Activated naive CD8-positive, alpha-beta T cell treated with anti-CD3 and anti-CD28 coated beads, Interleukin-2, amount 10 ng/mL, durations not matched to agents 7 days and 5 days (primary cell): ENCODE measurements around the gene SHC1. TPM values are rescaled to one million over a fixed set of nuclear protein-coding genes. Genes with fewer than 3 reads are reported as not detected.

Experiments
- ATAC-seq: fragments of 150-1000 bp; cut with Tn5 transposase; one replicate; pipeline ENCODE4 v1.10.0; 2021; ENCODE audit warnings: low read depth, moderate library complexity
- POLR2A ChIA-PET: fragments of 350-600 bp; sonication (Branson Sonifier 250); formaldehyde crosslinking; loops from one replicate; lab custom pipeline; 2021; ENCODE audit warnings: antibody characterized with exemption; lab: Charles Lee
- DNase-seq: peaks from one replicate; pipeline ENCODE4 v3.0.0; 2021
- H3K27ac Mint-ChIP-seq: one replicate; pipeline ENCODE4 v1.8.0; 2022; ENCODE audit warnings: mild to moderate bottlenecking, mixed read lengths
- H3K27me3 Mint-ChIP-seq: one replicate; pipeline ENCODE4 v1.8.0; 2022; ENCODE audit warnings: mild to moderate bottlenecking, moderate library complexity, mixed read lengths
- H3K36me3 Mint-ChIP-seq: one replicate; pipeline ENCODE4 v1.8.0; 2021; ENCODE audit warnings: mild to moderate bottlenecking, mixed read lengths
- H3K4me1 Mint-ChIP-seq: one replicate; pipeline ENCODE4 v1.8.0; 2021; ENCODE audit warnings: mixed read lengths
- H3K4me3 Mint-ChIP-seq: one replicate; pipeline ENCODE4 v1.8.0; 2022; ENCODE audit warnings: mild to moderate bottlenecking, moderate library complexity, mixed read lengths
- H3K9me3 Mint-ChIP-seq: one replicate; pipeline ENCODE4 v1.8.0; 2021; ENCODE audit warnings: mixed read lengths
- total RNA-seq, 2 experiments: library from RNA; stranded (reverse); gene quantifications; one replicate each; pipeline ENCODE4 v1.2.3, GENCODE V29; 2021

Gene SHC1
- total RNA-seq, 2 experiments from 2014 or later = 67.4 to 72.3 TPM

- POLR2A ChIA-PET = interaction anchor here (0.7 to 1.5 kb wide), 2 partner anchors 10 to 22 kb away, joined by 3 to 6 read pairs; partner anchors contain the start of gene FLAD1
- Mint-ChIP-seq H3K27me3 (no peaks in the 10 kb centered on the region), H3K27ac (peak overlapping the region; percentile 97), H3K9me3 (no peaks in the 10 kb centered on the region), H3K4me1 (peaks cover 45% of the 10 kb centered on the region), H3K4me3 (peak overlapping the region; percentile 39), H3K36me3 (no peaks in the 10 kb centered on the region)
- DNase-seq (no peak), ATAC-seq (no peak)
Measured at GRCh38 chr1:155005076-155006011, 34.8 kb upstream of the SHC1 start.

- H3K27ac Mint-ChIP-seq = peak overlapping the region; percentile 80
- DNase-seq (no peak), ATAC-seq (no peak)
- POLR2A ChIA-PET = interaction anchor here (1.1 to 1.5 kb wide), 3 partner anchors 8 to 21 kb away, joined by 3 to 4 read pairs (median 4); partner anchors contain the start of gene FLAD1
- H3K4me3 Mint-ChIP-seq = peak overlapping the region; percentile 97
- H3K36me3 Mint-ChIP-seq = no peaks in the 10 kb centered on the region
- H3K27me3 Mint-ChIP-seq = no peaks in the 10 kb centered on the region
- peaks cover 43% of the 10 kb centered on the region for H3K4me1 Mint-ChIP-seq
- H3K9me3 Mint-ChIP-seq = no peaks in the 10 kb centered on the region
Measured at GRCh38 chr1:155004352-155005075, 34.0 kb upstream of the SHC1 start.

- Mint-ChIP-seq H3K27ac (peak overlapping the region; percentile 91), H3K9me3 (no peaks in the 10 kb centered on the region), H3K4me1 (peaks cover 44% of the 10 kb centered on the region), H3K36me3 (no peaks in the 10 kb centered on the region), H3K4me3 (peak overlapping the region; percentile 97), H3K27me3 (no peaks in the 10 kb centered on the region)
- ATAC-seq (no peak), DNase-seq (no peak)
- POLR2A ChIA-PET = interaction anchor here (1.1 to 1.5 kb wide), 4 partner anchors 8 to 255 kb away, joined by 3 to 4 read pairs (median 4); partner anchors contain the start of gene FLAD1
Measured at GRCh38 chr1:155003766-155004351, 33.3 kb upstream of the SHC1 start.

- Mint-ChIP-seq H3K4me1 (peaks cover 44% of the 10 kb centered on the region), H3K4me3 (peak overlapping the region; percentile 97), H3K9me3 (no peaks in the 10 kb centered on the region), H3K36me3 (no peaks in the 10 kb centered on the region), H3K27me3 (no peaks in the 10 kb centered on the region), H3K27ac (peak overlapping the region; percentile 91)
- ATAC-seq (no peak), DNase-seq (no peak)
- POLR2A ChIA-PET = interaction anchor here (1.1 to 1.5 kb wide), 5 partner anchors 9 to 255 kb away, joined by 3 to 4 read pairs (median 3); partner anchors contain the start of genes FLAD1 and PYGO2
Measured at GRCh38 chr1:155003227-155003765, 32.7 kb upstream of the SHC1 start.

- peak within 1 kb of the TSS; percentile 99 for H3K4me3 Mint-ChIP-seq
- POLR2A ChIA-PET = interaction anchor here (1.2 to 1.3 kb wide), 3 partner anchors 29 to 256 kb away, joined by 3 to 8 read pairs (median 3); partner anchors contain the start of gene PYGO2
- H3K27me3 Mint-ChIP-seq = no peaks in the 10 kb centered on the region
- peak within 1 kb of the TSS; percentile 99 for H3K27ac Mint-ChIP-seq
- H3K9me3 Mint-ChIP-seq = no peaks in the 10 kb centered on the region
- peaks cover 49% of the 10 kb centered on the region for H3K4me1 Mint-ChIP-seq
- no peaks in the 10 kb centered on the region for H3K36me3 Mint-ChIP-seq
- ATAC-seq (no peak), DNase-seq (no peak)
Measured at GRCh38 chr1:155002464-155003226, 32.1 kb upstream of the SHC1 start, which contains the start of gene ZBTB7B. Gene ZBTB7B, plus strand, starts transcription at chr1:155002802. Its CDS starts 11,859 bp downstream, at chr1:155014661.

- ATAC-seq (peak; percentile 68), DNase-seq (peak; percentile 96)
- H3K27ac Mint-ChIP-seq = peak overlapping the region; percentile 99
- H3K4me3 Mint-ChIP-seq = peak overlapping the region; percentile 99
- H3K36me3 Mint-ChIP-seq = no peaks in the 10 kb centered on the region
- H3K9me3 Mint-ChIP-seq = no peaks in the 10 kb centered on the region
- H3K4me1 Mint-ChIP-seq = peaks cover 52% of the 10 kb centered on the region
- H3K27me3 Mint-ChIP-seq = no peaks in the 10 kb centered on the region
- POLR2A ChIA-PET = interaction anchor here (0.7 to 3.8 kb wide), 8 partner anchors 9 to 65 kb away, joined by 3 to 22 read pairs (median 4); partner anchors contain the start of genes PBXIP1, PMVK and PYGO2
Measured at GRCh38 chr1:155001675-155002463, 31.3 kb upstream of the SHC1 start.

GRCh38 chr1:155001425-155001674 lies 30.8 kb upstream of the SHC1 start:
- no peaks in the 10 kb centered on the region for H3K36me3 Mint-ChIP-seq
- ATAC-seq (no peak), DNase-seq (no peak)
- H3K9me3 Mint-ChIP-seq = no peaks in the 10 kb centered on the region
- peaks cover 47% of the 10 kb centered on the region for H3K4me1 Mint-ChIP-seq
- POLR2A ChIA-PET = interaction anchor here (0.7 to 3.8 kb wide), 7 partner anchors 9 to 65 kb away, joined by 3 to 22 read pairs (median 4); partner anchors contain the start of genes PBXIP1 and PMVK
- peak overlapping the region; percentile 88 for H3K27ac Mint-ChIP-seq
- peak overlapping the region; percentile 99 for H3K4me3 Mint-ChIP-seq
- H3K27me3 Mint-ChIP-seq = no peaks in the 10 kb centered on the region

- Mint-ChIP-seq H3K36me3 (no peaks in the 10 kb centered on the region), H3K4me3 (peak overlapping the region; percentile 99), H3K27me3 (no peaks in the 10 kb centered on the region), H3K4me1 (peaks cover 45% of the 10 kb centered on the region), H3K27ac (peak overlapping the region; percentile 88), H3K9me3 (no peaks in the 10 kb centered on the region)
- ATAC-seq (peak; percentile 52), DNase-seq (peak; percentile 90)
- POLR2A ChIA-PET = interaction anchor here (0.7 to 3.8 kb wide), 12 partner anchors 10 to 64 kb away, joined by 3 to 30 read pairs (median 6); partner anchors contain the start of genes ADAM15, CKS1B, FLAD1 and PBXIP1
Measured at GRCh38 chr1:155000726-155001424, 30.3 kb upstream of the SHC1 start.

- H3K9me3 Mint-ChIP-seq = no peaks in the 10 kb centered on the region
- peaks cover 43% of the 10 kb centered on the region for H3K4me1 Mint-ChIP-seq
- H3K4me3 Mint-ChIP-seq = peak overlapping the region; percentile 99
- POLR2A ChIA-PET = interaction anchor here (1.3 to 3.8 kb wide), 7 partner anchors 11 to 51 kb away, joined by 3 to 30 read pairs (median 10); partner anchors contain the start of genes ADAM15, CKS1B, FLAD1 and PBXIP1
- H3K36me3 Mint-ChIP-seq = no peaks in the 10 kb centered on the region
- H3K27me3 Mint-ChIP-seq = no peaks in the 10 kb centered on the region
- peak overlapping the region; percentile 90 for H3K27ac Mint-ChIP-seq
- no peak for ATAC-seq
- DNase-seq = no peak
Measured at GRCh38 chr1:155000411-155000725, 29.8 kb upstream of the SHC1 start.

- POLR2A ChIA-PET = interaction anchor here (1.3 to 3.8 kb wide), 7 partner anchors 12 to 51 kb away, joined by 3 to 30 read pairs (median 10); partner anchors contain the start of genes ADAM15, CKS1B, FLAD1 and PBXIP1
- Mint-ChIP-seq H3K4me3 (peak overlapping the region; percentile 99), H3K27ac (peak overlapping the region; percentile 90), H3K36me3 (no peaks in the 10 kb centered on the region), H3K4me1 (peaks cover 44% of the 10 kb centered on the region), H3K9me3 (no peaks in the 10 kb centered on the region), H3K27me3 (no peaks in the 10 kb centered on the region)
- ATAC-seq (no peak), DNase-seq (no peak)
Measured at GRCh38 chr1:154999571-155000410, 29.2 kb upstream of the SHC1 start.
